GM19099 (cell line): Measurements from ENCODE around the gene SNRPD3.

Experiments used
- POLR2A ChIP-seq: IDR thresholded peaks from 3 replicates; pipeline ENCODE4 v1.6.1; 2011; ENCODE audit warnings: low read depth; ENCODE audit not compliant: insufficient read length; ENCODE audit errors: extremely low read depth

The SNRPD3 gene

GRCh38 chr22:24582056-24582814 is 26.4 kb downstream of the SNRPD3 start:
- TF ChIP-seq POLR2A, result no peak

GRCh38 chr22:24583221-24584165 is 27.7 kb downstream of the SNRPD3 start:
- no peak for TF ChIP-seq POLR2A

- no peak for TF ChIP-seq POLR2A
Measured at GRCh38 chr22:24584166-24584790, 28.5 kb downstream of the SNRPD3 start.

- TF ChIP-seq POLR2A, result no peak
Measured at GRCh38 chr22:24584871-24585411, 29.1 kb downstream of the SNRPD3 start.

GRCh38 chr22:24585461-24585860 is 29.7 kb downstream of the SNRPD3 start:
- no peak for TF ChIP-seq POLR2A

GRCh38 chr22:24585927-24586546 is 30.2 kb downstream of the SNRPD3 start:
- no peak for TF ChIP-seq POLR2A

- TF ChIP-seq POLR2A, result no peak
Measured at GRCh38 chr22:24587251-24587650, 31.5 kb downstream of the SNRPD3 start.

GRCh38 chr22:24587948-24588347 is 32.1 kb downstream of the SNRPD3 start:
- no peak for TF ChIP-seq POLR2A

GRCh38 chr22:24588381-24588756 is 32.6 kb downstream of the SNRPD3 start:
- TF ChIP-seq POLR2A, result no peak

GRCh38 chr22:24588757-24589481 is 33.1 kb downstream of the SNRPD3 start:
- no peak for TF ChIP-seq POLR2A

- no peak for TF ChIP-seq POLR2A
Measured at GRCh38 chr22:24589518-24590030, 33.8 kb downstream of the SNRPD3 start.

- TF ChIP-seq POLR2A, result no peak
Measured at GRCh38 chr22:24590596-24591173, 34.9 kb downstream of the SNRPD3 start.

GRCh38 chr22:24591286-24591830 is 35.6 kb downstream of the SNRPD3 start:
- TF ChIP-seq POLR2A, result no peak
